ENCODE results near the gene KRTCAP2.

KRTCAP2 gene

DNA sequence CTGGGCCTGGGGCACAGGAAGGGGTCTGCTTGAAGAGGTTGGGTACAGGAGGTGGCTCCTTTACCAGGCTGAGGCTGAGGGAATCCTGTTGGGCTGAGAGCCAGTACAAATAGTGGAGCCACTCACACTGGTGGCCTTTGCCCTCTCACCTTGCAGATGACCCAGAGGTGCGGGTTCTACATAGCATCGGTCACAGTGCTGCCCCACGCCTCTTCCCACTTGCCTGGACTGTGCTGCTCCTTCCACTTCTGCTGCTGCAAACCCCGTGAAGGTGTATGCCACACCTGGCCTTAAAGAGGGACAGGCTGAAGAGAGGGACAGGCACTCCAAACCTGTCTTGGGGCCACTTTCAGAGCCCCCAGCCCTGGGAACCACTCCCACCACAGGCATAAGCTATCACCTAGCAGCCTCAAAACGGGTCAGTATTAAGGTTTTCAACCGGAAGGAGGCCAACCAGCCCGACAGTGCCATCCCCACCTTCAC is 39.3 kb downstream of the KRTCAP2 start:
- no peak for DNase-seq (ENCODE audit: low read depth)

DNA sequence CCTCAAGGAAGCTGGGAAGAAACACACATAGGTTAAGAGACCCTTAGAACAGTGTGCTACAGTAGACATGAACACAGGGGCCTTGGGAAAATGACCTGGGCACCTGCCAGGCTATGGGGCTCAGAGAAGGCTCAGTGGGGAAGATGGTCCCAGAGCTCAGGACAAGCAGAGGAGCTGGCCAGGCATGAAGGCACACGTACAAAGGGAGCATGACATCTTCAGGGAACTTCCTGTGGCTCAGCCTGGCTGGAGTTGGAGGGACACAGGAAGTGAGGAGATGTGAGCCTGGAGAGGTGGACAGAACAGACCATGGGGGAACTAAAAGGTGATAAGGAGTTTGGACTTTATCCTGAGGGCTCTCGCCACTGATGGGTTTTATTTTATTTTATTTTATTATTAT is 41.2 kb downstream of the KRTCAP2 start:
- DNase-seq (ENCODE audit: low read depth): no peak

DNA sequence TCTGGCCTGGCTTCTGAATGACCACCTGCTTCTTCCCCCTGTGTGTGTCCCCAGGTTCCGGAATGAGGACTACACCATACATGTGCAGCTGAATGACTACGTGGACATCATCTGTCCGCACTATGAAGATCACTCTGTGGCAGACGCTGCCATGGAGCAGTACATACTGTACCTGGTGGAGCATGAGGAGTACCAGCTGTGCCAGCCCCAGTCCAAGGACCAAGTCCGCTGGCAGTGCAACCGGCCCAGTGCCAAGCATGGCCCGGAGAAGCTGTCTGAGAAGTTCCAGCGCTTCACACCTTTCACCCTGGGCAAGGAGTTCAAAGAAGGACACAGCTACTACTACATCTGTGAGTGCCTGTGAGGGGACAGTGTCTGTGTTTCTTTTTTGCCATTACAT is 41.8 kb downstream of the KRTCAP2 start:
- DNase-seq (ENCODE audit: low read depth): no peak

DNA sequence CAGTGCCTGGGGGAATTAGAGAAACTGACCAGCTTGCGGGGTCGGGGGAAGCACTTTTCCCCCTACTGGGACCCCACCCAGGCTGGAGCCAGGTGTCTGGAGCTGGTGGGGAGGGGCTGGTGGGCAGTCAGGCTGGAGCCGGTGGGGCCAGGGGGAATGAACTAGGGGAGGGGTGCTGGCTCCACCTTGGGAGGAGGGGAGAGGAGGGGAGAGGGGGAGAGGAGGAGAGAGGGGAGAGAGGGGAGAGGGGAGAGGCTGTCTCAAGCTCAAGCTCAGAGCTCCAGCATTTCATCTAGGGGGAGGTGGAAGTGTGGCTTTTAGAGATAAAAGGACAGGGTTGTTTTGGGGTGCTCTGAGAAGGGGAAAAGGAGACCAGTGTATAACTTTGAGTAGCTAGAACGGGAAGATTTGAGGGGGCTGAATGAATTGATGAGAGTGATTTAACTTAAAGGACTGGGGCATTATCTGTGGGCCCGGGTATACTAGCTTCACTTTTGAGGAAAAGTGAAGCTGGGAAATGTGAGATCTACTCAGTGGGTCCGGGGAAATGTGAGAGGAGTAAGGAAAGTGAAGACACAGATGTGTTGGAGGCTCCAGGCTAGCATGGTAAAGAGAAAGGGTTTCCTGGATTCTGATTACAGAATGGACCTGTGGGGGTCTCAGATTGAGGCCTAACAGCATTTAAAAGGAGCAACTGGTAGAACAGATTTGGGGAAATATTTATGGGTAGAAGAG is 42.7 kb downstream of the KRTCAP2 start:
- no peak for DNase-seq (ENCODE audit: low read depth)

DNA sequence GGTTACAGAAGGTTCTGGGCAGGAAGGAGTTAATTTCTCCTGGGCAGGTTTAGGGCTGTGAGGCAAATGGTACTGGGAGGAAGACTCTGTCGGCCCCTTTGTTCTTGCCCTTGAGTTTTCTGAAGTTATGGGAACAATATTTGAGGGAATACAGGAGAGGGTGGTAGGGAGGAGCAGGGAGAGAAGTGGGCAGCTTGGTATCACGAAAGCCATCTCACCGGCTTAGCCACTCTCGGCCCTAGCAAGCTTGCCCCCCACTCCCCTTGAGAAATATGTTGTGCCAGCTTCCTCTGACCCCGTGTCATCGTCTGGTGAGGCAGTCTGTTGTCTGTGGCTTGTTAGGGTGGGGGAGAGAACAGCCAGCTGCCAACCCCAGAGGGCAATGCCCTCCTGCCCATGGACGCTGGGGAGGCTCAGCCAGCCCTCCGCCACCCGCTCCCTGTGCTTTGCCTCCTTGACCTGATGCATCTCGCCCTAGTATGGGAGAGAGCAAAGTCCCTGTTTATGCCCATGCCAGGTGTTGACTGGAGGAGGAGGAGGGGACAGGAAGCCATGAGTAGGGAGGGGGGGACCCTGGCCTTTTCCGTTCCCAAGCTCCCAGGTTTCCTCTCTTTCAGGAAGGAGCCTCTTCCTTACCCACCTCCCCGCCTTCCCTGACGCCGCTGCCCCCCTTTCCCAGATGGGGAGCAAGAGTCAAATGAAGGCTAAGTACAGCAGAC is 44.2 kb downstream of the KRTCAP2 start:
- DNase-seq (ENCODE audit: low read depth): no peak

DNA sequence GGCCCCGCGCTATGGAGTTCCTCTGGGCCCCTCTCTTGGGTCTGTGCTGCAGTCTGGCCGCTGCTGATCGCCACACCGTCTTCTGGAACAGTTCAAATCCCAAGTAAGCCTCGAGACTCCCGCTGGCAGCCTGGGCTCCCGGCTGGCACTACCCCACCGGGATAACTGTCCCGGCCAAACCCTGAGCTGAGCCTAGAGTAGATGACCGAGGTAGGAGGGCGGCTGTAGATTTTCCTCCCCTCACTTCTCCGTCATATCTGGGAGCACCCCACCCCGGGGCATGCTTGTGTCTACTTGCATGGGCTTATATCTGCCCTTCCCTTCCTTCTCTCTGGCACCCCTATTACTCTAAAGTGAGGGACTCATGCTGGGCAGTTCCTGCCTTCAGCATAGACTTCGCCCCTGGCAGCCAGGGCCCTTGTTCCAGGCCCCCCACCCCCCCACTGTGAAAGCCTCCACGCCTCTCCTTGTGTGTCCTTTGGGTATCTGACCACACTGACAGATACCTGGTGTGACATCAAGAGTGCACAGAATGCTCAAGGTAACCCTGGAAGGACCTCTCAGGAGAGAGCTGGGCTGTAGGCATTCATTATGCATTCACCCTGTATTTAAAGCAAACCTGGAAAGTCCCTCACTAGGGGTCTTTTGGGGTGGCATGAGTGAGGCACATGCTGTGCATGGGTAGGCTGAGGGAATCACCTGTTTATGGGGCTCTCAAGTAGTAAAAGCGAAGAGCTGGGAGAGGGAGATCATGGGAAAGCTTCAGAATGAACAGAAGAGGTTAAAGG is 44.9 kb downstream of the KRTCAP2 start:
- DNase-seq (ENCODE audit: low read depth): no peak

DNA sequence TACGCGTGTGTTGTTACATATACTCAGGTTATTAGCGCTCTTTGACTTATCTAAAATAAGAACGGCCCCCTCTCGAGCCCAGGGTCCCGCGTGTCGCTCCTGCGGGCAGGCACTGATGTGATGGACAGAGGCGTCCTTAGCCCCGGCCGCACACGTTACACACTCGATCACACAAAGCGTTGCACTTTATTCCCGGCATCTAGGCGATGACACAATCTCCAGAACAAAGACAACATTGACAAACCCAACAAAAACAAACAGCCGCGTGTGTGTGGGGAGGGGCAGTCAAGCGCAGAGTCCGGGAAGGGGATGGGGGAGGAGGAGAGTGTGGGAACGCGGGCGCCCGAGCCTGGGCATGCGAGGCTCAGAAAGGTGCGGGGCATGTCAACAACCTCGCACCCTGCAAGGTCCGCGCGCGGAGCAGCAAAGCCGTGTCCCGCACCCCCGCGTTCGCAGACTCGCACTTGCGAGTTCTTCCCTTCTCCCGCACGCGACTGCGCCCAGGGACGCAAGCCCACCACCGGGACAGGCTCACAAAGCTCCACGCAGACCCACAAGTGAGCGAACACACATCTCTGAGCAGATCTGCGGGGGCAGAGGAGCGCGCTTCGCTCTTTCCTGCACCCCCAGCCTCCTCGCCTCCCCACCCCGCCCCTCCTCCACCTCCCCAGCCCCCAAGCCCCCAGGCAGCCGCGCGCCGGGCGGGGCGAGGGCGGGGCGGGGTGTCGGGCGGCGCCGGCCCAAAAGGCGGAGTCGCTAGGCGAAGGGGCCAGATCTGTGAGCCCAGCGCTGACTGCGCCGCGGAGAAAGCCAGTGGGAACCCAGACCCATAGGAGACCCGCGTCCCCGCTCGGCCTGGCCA is 45.8 kb downstream of the KRTCAP2 start, which contains the start of gene EFNA1:
Gene EFNA1, plus strand, starts transcription at position 772 of the 862 bp plus-strand sequence. CDS start 102 bp downstream, outside the sequence.
- DNase-seq (ENCODE audit: low read depth): peak; percentile 42

DNA sequence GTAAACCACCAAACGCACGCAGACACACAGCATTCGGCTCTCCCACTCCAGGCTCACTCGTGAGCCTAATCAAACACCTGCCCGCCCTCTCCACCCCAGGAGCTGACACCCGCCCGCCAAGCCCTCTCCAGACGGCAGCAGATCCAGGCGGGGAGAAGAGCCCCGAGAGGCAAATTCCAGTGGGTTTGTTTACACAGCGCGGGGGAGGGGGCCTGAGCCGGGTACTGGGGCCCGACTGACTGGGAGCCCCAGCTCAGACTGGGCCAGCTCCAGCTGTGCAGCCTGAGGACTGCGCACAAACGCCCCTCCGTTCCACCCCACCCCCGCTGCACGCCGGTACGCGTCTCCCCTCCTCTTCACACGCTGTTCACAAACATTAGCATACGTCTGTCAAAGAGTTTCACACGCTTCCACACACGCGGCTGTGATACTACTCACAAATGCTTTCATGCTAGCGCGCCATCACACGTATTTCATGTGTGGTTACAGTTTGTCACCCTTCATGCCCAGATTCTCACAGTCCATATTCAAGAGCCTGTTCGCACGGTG is 46.5 kb downstream of the KRTCAP2 start:
- DNase-seq (ENCODE audit: low read depth): peak; percentile 20

DNA sequence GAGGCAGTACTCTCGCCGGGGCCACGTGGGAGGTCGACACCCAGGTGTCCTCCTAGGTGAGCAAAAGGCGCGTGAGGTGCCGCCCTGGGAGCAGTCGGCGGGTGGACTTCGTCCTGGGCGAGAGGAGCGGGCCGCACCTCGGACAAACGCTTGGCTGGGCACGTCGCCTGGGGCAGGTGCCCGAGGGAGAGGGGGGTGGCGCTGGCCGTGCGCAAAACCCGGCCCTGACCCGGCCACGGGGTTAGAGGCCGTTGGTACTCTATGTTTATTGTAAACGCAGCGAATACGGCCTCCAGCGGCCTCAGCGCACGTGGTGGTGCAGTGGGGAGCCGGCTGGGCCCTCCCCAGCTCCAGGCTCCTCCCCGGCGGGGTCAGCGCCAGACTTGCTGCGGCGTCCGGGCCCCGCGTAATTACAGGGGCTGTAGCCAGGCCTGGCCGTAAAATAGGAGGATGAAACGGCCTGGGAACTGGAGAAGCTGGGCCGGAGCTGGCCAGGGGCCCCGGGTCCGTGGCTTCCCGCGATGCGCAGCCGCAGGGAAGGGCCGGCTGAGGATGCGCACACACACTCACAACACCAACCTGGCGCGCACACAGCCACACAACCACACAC is 47.1 kb downstream of the KRTCAP2 start:
- DNase-seq (ENCODE audit: low read depth): peak; percentile 14

DNA sequence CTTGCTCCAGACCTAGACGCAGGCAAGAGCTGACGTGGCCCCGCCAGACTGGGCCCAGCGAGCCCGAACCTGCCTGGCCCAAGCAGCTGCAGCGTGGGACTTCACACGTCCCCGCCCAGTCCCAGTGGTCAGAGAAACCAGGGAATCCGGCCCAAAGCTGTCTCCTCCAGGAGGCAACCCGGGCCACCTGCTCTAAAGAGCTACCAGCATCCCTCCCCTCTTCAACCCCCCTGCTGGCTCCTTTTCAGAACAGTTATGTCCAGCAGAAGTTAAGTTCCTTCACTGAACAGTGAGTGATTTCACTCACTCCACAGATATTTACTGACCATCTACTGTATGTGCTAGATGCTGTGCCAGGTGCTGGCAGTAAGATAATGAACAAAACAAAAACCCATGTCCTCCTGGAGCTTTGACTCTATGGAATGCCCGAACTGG is 47.6 kb downstream of the KRTCAP2 start:
- DNase-seq (ENCODE audit: low read depth): peak; percentile 9

DNA sequence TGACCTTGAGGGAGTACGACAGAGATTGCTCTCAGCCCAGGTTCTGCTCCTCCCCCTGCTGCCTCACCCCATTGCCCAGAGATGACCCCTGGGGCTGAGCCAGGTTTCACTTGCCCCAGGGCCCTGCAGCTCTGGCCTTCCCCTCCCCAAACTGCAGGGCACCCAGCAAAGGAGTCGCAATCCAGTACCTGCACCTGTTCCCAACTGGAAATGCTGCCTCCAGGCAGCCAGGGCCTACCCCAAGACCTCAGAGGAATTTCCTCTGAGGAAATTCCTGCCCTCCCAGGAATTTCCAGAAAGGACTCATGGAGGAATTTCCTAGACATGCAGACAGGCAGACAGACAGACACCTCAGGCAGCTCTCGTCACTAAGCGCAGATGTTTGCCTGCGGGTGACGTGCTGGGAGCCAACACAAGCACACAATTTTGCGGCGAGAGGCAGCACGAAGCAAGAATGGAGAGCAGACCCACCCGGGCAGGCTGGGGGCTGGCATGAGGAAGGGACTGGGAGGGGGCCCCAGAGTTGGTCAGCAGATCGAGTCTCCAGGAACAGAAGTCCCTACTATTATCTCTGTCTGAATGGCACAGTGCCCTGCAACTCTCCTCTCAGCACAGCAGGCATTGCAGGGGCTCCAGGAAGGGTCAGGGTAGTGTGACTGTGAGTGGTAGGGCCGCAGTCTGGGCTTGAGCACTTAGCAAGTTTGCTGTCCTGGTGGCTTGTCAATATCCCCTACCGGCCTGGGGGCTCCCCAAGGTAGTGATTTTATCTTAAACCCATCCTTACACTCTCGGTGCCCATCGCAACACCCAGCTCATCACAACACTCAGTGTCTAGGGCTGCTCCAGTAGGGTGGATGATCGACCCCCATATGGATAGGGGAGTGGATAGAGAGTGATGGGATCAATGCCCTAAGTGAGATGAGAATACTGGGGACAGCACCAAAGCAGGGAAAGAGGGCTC is 48.3 kb downstream of the KRTCAP2 start:
- peak; percentile 60 for DNase-seq (ENCODE audit: low read depth)

DNA sequence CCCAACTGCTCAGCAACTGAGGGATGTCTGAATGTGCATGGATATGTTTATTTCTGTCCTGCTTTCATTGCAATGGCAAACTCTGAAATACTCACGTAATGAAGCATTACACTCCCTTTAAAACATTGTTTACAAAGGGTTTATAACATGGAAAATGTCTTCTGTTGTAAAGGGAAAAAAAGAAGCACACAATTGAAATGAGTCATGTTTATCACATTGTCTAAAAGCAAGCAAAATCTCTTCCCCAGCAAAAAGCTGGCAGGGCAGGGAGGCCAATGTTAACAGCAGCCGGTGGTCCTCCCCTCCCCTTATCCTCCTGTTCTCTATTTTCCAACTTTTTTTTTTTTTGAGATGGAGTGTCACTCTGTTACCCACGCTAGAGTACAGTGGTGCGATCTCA is 49.3 kb downstream of the KRTCAP2 start:
- DNase-seq (ENCODE audit: low read depth): no peak

DNA sequence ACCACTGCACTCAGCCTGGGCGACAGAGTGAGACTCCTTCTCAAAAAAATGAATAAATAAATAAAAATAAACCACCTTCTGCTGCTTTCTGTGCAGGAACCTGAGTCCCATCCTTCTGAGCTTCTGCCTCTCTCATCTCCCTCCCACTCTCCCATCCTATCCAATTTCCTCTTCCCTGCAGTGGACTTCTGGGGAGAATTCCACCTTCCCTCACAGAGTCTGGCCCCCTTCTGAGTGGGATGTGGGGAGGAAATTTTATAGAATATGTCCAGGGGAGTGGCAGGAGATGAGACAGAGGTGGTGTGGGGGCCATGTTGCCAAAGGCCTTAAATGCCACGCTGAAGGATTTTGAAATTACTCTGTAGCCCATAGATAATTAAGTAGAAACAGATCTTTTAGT is 50.8 kb downstream of the KRTCAP2 start:
- DNase-seq (ENCODE audit: low read depth): no peak

DNA sequence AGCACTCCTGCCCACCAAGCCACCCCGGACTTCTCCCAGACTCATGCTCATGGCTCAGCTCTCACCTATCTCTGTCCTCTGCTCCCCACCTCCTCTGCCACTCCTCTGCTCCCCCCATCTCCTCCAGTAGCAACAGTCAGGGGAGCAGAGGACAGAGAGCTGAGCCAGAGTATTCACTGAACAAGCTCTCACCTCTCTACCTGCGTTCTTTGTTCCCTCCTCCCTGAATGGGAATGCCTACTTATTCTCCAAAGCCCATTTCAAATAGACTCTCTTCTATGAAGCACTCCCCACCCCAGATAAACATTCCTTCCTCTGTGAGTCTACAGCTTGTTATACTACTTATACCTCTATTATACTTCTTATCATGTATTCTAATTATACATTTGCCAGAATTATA is 51.9 kb downstream of the KRTCAP2 start:
- no peak for DNase-seq (ENCODE audit: low read depth)

DNA sequence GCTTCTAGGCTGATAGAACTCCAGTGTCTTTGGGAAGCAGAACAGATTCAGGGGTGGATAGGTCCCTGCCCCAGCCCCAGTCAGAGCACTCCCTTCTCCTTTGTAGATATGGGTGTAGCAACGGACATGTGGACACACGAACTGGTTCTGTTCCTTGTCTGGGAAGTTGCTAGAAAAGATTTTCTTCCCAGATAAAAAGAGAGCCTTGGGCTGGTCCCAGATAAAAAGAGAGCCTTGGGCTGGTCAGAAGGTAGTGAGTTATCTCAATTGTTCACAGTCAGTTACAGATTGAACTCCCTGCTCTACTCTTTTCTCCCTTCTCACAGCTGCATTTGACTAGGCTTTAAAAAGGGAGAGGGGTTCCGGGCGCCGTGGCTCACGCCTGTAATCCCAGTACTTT is 52.9 kb downstream of the KRTCAP2 start:
- DNase-seq (ENCODE audit: low read depth): no peak
